ENCODE results near the gene HTR7.

HTR7 gene

GRCh38 chr10:90723416-90724068, 134.3 kb downstream of the HTR7 start:
- TF ChIP-seq, protein P1, sequence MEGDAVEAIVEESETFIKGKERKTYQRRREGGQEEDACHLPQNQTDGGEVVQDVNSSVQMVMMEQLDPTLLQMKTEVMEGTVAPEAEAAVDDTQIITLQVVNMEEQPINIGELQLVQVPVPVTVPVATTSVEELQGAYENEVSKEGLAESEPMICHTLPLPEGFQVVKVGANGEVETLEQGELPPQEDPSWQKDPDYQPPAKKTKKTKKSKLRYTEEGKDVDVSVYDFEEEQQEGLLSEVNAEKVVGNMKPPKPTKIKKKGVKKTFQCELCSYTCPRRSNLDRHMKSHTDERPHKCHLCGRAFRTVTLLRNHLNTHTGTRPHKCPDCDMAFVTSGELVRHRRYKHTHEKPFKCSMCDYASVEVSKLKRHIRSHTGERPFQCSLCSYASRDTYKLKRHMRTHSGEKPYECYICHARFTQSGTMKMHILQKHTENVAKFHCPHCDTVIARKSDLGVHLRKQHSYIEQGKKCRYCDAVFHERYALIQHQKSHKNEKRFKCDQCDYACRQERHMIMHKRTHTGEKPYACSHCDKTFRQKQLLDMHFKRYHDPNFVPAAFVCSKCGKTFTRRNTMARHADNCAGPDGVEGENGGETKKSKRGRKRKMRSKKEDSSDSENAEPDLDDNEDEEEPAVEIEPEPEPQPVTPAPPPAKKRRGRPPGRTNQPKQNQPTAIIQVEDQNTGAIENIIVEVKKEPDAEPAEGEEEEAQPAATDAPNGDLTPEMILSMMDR (IDR thresholded peaks at IDR 0.05; ENCODE audit: low read length, missing control alignments), result no peak
- H3K4me3 ChIP-seq (replicated peaks; ENCODE audit: low read depth, low read length), result no peak overlapping the region
- no peak for DNase-seq (ENCODE audit: low read depth)

DNA sequence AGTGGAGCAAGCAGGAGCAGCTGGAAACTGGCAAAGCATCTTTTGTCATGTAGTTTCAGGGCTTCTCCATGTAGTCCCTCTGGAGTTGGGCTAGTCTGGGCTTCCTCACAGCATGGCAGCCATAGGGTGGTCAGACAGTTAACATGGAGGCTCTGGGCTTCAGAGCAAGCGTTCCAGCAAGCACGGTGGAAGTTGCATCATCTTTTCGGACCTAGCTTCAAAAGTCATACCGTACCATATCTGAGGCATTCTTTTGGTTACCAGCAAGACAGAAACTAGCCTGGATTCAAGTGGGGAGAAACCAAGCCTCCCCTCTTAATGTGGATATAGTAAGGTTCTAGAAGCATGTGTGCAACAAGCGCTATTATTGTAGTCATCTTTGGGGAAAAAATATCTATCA, 135.0 kb downstream of the HTR7 start:
- TF ChIP-seq, protein P1 (IDR thresholded peaks at IDR 0.05; ENCODE audit: low read length, missing control alignments), result no peak
- DNase-seq (ENCODE audit: low read depth), result no peak
- no peak overlapping the region for H3K4me3 ChIP-seq (replicated peaks; ENCODE audit: low read depth, low read length)

GRCh38 chr10:90718182-90718581, 139.7 kb downstream of the HTR7 start:
- peak; percentile 23 for DNase-seq (ENCODE audit: low read depth)
- TF ChIP-seq, protein P1 (IDR thresholded peaks at IDR 0.05; ENCODE audit: low read length, missing control alignments), result peak; percentile 25
- no peak overlapping the region for H3K4me3 ChIP-seq (replicated peaks; ENCODE audit: low read depth, low read length)

GRCh38 chr10:90712529-90712928, 145.3 kb downstream of the HTR7 start:
- no peak overlapping the region for H3K4me3 ChIP-seq (replicated peaks; ENCODE audit: low read depth, low read length)
- DNase-seq (ENCODE audit: low read depth), result no peak
- TF ChIP-seq, protein P1 (IDR thresholded peaks at IDR 0.05; ENCODE audit: low read length, missing control alignments), result no peak

- no peak overlapping the region for H3K4me3 ChIP-seq (replicated peaks; ENCODE audit: low read depth, low read length)
- TF ChIP-seq, protein P1 (IDR thresholded peaks at IDR 0.05; ENCODE audit: low read length, missing control alignments), result no peak
- no peak for DNase-seq (ENCODE audit: low read depth)
Measured at GRCh38 chr10:90709727-90710126, 148.1 kb downstream of the HTR7 start.

GRCh38 chr10:90707657-90708056, 150.2 kb downstream of the HTR7 start:
- TF ChIP-seq, protein P1 (IDR thresholded peaks at IDR 0.05; ENCODE audit: low read length, missing control alignments), result no peak
- no peak for DNase-seq (ENCODE audit: low read depth)
- H3K4me3 ChIP-seq (replicated peaks; ENCODE audit: low read depth, low read length), result no peak overlapping the region

- H3K4me3 ChIP-seq (replicated peaks; ENCODE audit: low read depth, low read length), result no peak overlapping the region
- TF ChIP-seq, protein P1 (IDR thresholded peaks at IDR 0.05; ENCODE audit: low read length, missing control alignments), result no peak
- DNase-seq (ENCODE audit: low read depth), result no peak
Measured at GRCh38 chr10:90701428-90701827, 156.4 kb downstream of the HTR7 start.

All from fibroblast of pulmonary artery (primary cell).